H4 (cell line): ENCODE results near the gene ANKRD22. TPM values are rescaled to one million over a fixed set of nuclear protein-coding genes. Genes with fewer than 3 reads are reported as not detected.
A peak's percentile ranks its signal among the peaks of the same experiment; 100 is the strongest.
"Not testable (repeated sequence)": the region's sequence is repeated elsewhere in the genome, so short reads cannot be mapped to it uniquely, and the experiment has no call there.

Source experiments
- DNase-seq: peaks from one replicate; pipeline ENCODE4 v3.0.0-alpha.2; 2015; ENCODE audit warnings: low spot score
- total RNA-seq: library from RNA; depleted of rRNA; stranded (reverse); fragments of >200 nt; shearing (Covaris generic); gene quantifications from 2 replicates; pipeline ENCODE4 v1.2.3, GENCODE V29; 2014

Gene ANKRD22
- total RNA-seq, 1 experiment from 2014 or later, result not detected

- no peak for DNase-seq
Observed at GRCh38 chr10:88877298-88877697, 25.7 kb upstream of the ANKRD22 start.

- DNase-seq, result no peak
Observed at GRCh38 chr10:88875081-88875480, 23.4 kb upstream of the ANKRD22 start.

GRCh38 chr10:88874281-88874680, 22.6 kb upstream of the ANKRD22 start:
- DNase-seq, result no peak

- no peak for DNase-seq
Observed at GRCh38 chr10:88873757-88874156, 22.1 kb upstream of the ANKRD22 start.

DNA sequence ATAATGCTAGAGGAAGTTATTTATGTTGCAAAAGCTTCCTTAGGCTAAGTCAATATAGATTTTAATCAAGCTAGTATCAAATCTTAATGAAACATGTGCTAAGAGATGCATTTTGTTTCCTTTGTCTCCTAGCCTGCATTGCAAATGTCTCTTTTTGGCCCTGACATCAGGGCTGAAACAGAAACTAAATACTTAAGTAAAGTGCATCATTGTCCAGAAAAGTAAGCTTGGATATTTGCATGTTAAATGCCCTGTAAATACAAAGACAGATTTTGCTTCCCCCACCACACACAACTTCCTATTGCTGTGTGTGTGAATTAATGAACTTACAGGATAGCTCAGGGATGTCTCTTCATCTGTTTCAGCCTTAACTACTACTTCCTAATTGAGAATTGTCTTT, 18.4 kb upstream of the ANKRD22 start:
- DNase-seq, result no peak

DNA sequence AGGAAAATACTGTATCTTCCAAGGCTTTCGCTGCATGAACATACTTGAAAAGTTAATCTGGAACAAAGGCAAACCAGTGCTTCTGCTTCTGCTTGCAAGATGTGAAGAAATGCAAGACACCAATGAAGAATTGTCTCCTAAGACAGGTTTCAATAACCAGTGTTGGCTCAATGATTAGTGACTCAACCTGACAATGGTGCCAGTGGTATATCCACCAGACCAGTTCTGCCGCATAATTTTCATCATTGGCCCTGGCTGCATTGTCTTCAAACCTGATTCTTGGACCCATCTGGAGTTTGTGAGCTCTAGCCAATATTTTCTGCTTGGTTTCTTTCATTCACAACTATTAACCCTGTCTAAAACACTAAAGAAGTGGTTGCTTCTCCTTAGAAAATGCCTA, 14.8 kb upstream of the ANKRD22 start:
- DNase-seq, result no peak

- DNase-seq, result peak; percentile 9
Observed at GRCh38 chr10:88865281-88865876, 13.7 kb upstream of the ANKRD22 start.

DNA sequence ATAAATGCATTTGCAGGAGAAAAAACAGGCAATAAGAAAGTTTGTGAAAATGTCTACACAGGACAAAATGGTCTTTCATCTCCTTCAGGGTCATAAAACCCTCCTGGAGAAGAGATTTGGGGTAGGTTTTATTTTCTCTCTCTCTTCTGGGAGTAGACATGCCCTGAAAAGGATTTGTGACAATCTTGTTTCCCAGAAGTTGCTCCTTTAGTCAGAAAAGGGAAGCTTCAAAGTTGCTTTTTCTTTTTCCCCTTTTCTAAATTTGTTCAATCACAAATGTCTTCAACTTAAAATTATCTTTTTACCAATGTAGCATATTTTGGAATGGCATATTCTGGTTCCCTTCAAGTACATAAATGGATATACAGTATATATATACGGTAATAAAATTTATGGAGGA, 9.4 kb upstream of the ANKRD22 start:
- no peak for DNase-seq

- DNase-seq, result no peak
Observed at GRCh38 chr10:88858491-88858890, 6.8 kb upstream of the ANKRD22 start.

- no peak for DNase-seq
Observed at GRCh38 chr10:88857831-88858230, 6.2 kb upstream of the ANKRD22 start.

DNA sequence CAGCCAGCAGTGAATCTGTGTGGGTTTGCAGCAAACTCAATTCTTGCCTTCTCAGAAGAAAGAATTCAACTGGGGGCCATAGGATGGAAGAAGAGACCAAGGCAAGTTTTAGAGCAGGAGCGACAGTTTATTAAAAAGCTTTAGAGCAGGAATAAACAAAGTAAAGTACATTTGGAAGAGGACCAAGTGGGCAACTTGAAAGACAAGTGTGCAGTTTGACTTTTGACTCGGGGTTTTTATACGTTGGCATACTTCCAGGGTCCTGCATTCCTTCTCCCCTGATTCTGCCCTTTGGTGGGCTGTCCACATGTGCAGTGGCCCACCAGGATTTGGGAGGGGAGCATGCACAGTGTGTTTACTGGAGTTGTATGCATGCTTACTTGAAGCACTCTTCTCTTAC, 3.0 kb upstream of the ANKRD22 start:
- no peak for DNase-seq

GRCh38 chr10:88853155-88853881, 1.7 kb upstream of the ANKRD22 start:
- no peak for DNase-seq

- DNase-seq, result no peak
Observed at GRCh38 chr10:88852327-88852726, 683 bp upstream of the ANKRD22 start.

GRCh38 chr10:88850712-88851111, 932 bp downstream of the ANKRD22 start:
- DNase-seq, result no peak

DNA sequence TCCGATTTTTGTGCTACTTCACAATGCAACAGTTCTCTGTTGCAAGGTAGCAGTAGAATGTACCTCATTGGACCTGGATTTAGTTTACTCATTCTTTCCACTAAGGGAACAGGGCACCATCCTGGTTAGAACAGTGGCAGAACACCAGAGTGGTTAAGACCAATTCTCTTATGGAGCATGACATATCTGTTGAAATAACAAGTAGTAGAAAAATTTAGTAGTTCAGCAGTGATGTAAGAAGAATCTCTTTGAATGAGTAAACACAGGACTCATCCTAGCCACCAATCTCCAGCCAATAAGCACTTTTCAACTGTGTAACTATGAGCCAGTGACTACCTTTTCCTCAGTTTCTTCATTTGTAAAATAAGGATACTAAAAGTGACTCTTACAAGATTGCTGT, 2.4 kb downstream of the ANKRD22 start:
- DNase-seq, result no peak

GRCh38 chr10:88848499-88848898, 3.1 kb downstream of the ANKRD22 start:
- DNase-seq, result peak; percentile 60

- no peak for DNase-seq
Observed at GRCh38 chr10:88843171-88843570, 8.5 kb downstream of the ANKRD22 start.

- DNase-seq, result no peak
Observed at GRCh38 chr10:88841316-88842111, 10.1 kb downstream of the ANKRD22 start.

DNA sequence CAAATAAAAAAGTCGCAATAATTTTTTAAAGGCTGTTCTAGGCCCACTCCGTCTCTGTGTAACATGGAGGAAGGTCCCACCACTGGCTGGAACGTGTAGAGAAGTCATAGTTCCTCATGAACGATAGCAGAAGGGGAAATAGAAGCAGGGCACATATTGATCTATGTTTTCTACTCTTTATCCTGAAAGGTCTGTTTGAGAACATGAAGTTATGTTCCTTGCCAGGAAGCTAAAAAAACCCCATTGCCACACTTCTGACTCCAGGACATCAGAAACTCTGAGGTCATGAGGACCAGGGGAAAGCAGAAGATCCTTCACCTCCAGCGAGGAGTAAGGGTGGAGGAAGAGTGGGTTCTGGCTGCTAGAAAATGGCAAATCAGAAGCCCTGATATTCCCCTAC, 10.8 kb downstream of the ANKRD22 start:
- DNase-seq, result no peak

DNA sequence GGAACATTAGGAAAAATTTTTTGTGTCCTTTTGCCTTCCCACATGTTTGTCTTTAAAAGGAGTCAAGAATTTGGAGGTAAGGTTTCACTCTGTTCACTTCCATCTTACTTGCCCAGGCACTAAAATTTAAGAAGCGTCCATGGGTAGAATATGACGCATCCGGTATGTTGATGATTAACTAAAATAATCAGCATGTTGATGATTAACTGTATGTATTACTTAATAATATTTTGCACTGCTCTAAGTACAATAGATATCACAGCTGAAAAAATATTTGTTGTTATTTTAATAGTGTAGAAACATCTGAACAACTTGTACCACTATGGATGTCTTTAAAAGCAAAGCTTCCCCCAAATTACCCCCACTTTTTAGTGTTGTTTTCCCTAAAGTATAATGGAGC, 11.5 kb downstream of the ANKRD22 start:
- DNase-seq, result no peak

GRCh38 chr10:88838766-88839350, 12.8 kb downstream of the ANKRD22 start:
- DNase-seq, result no peak

DNA sequence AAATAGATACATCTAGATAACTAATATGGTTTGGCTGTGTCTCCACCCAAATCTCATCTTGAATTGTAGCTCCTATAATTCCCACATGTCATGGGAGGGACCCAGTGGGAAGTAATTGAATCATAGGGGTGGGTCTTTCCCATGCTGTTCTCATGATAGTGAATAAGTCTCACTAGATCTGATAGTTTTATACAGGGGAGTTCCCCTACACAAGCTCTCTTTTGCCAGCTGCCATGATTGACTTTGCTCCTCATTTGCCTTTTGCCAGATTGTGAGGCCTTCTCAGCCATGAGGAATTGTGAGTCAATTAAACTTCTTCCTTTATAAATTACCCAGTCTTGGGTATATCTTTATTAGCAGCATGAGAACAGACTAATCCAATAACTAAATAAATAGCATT, 14.0 kb downstream of the ANKRD22 start:
- DNase-seq, result not testable (repeated sequence)

DNA sequence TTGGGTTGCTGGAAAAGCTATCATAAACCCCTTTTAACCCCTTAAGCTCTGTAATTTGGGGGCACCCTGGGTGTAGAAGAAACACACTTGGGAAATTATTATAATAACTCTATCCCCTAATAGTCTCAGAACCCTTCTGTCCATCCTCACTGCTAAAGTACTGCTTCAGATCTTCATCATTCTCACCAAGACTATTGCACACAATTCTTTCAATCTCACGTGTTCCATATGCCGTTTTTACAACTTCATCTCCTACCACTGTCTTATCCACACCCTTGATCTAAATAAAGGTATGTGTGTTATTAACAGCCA, 15.8 kb downstream of the ANKRD22 start:
- DNase-seq, result no peak
